ENCODE data around the gene ASXL1.

Gene ASXL1

DNA sequence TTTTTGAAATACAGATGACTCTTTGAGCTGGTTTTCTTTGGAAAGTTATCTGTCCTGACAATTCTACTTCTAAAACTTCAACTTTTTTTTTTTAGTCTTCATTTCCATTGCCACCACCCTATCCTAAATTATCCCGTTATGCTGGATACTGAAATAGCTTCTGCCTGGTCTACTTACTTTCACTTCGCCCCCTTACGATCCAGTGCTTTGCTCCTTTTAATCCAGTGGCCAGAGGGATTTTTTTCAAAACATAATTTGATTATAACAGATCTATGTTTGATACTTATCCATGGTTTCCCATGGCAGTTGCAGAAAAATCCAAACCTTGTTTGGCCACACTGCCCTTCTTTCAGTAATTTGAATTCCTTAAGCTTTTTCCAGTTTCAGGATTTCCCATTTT lies 27.4 kb downstream of the ASXL1 start:
- H4K8ac ChIP-seq (ENCODE audit: low read depth, low read length) = no peak overlapping the region
- H3K4me2 ChIP-seq (ENCODE audit: low read length) = no peak overlapping the region
- WGBS (ENCODE audit: extremely low coverage, insufficient coverage, insufficient read length) = no CpG with 5 or more reads among the region's 3 CpGs
- no peak overlapping the region for H3K27ac ChIP-seq (ENCODE audit: low read depth, low read length)
- H3K27me3 ChIP-seq (ENCODE audit: insufficient read depth, low read length) = no peaks in the 10 kb centered on the region
- H2BK12ac ChIP-seq (ENCODE audit: low read length) = no peak overlapping the region
- H3K14ac ChIP-seq (ENCODE audit: low read length) = no peak overlapping the region
- no peaks in the 10 kb centered on the region for H3K4me1 ChIP-seq (ENCODE audit: control insufficient read depth in 1 of 2, insufficient read depth in 2 of 2, low read length in 2 of 2)
- no peak overlapping the region for H2AK5ac ChIP-seq (ENCODE audit: low read length)
- H3K4me3 ChIP-seq (ENCODE audit: low read depth, low read length) = no peak overlapping the region
- no peak overlapping the region for H3K23ac ChIP-seq (ENCODE audit: low read length)
- no peak overlapping the region for H4K12ac ChIP-seq (ENCODE audit: low read depth, low read length)
- no peak overlapping the region for H2BK5ac ChIP-seq (ENCODE audit: low read depth, low read length, poor library complexity)
- H3K9me3 ChIP-seq (ENCODE audit: insufficient read depth, low read depth, low read length) = no peaks in the 10 kb centered on the region
- no peak overlapping the region for H4K91ac ChIP-seq (ENCODE audit: low read depth, low read length)
- peaks cover 2% of the 10 kb centered on the region for H3K79me2 ChIP-seq (ENCODE audit: control insufficient read depth, insufficient read depth, low read length, poor library complexity)
- H3K36me3 ChIP-seq (ENCODE audit: control insufficient read depth in 1 of 2, insufficient read depth in 2 of 2, low read length in 2 of 2) = peaks cover 9 to 10% of the 10 kb centered on the region in 2 experiments
- H3K18ac ChIP-seq (ENCODE audit: low read length) = no peak overlapping the region
- DNase-seq = no peak
- H3K4ac ChIP-seq (ENCODE audit: low read depth, low read length) = no peak overlapping the region
- H2AFZ ChIP-seq (ENCODE audit: insufficient read depth, low read length, poor library complexity) = no peak overlapping the region
- no peak overlapping the region for H3K9ac ChIP-seq (ENCODE audit: low read length)
- no peaks in the 10 kb centered on the region for H3K79me1 ChIP-seq (ENCODE audit: low read length)
- no peak overlapping the region for H2BK120ac ChIP-seq (ENCODE audit: insufficient read depth, low read length, poor library complexity)

DNA sequence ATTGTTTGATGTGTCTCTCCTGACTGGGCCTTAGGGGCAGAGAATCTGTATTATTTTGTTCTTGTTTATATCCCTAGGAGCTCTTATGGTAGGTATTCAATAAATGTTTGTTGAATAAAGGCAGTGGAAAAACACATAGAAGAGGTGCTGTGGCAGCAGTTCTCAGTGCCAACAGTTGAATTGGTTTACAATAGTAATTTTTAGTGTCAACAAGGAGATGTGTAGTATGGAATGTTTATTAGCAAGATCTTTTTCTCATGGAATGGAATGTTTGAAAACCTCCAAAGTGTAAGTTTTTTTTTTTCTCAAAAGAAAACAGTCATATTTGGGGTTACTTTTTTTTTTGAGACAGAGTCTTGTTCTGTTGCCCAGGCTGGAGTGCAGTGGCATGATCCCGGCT lies 28.0 kb downstream of the ASXL1 start:
- Histone ChIP-seq H2BK120ac (ENCODE audit: insufficient read depth, low read length, poor library complexity) (no peak overlapping the region), H2AFZ (ENCODE audit: insufficient read depth, low read length, poor library complexity) (no peak overlapping the region), H4K8ac (ENCODE audit: low read depth, low read length) (no peak overlapping the region), H3K36me3 (ENCODE audit: control insufficient read depth in 1 of 2, insufficient read depth in 2 of 2, low read length in 2 of 2) (peaks cover 11 to 13% of the 10 kb centered on the region in 2 experiments), H4K91ac (ENCODE audit: low read depth, low read length) (no peak overlapping the region), H3K4me1 (ENCODE audit: control insufficient read depth in 1 of 2, insufficient read depth in 2 of 2, low read length in 2 of 2) (no peaks in the 10 kb centered on the region), H3K27me3 (ENCODE audit: insufficient read depth, low read length) (no peaks in the 10 kb centered on the region), H3K79me1 (ENCODE audit: low read length) (no peaks in the 10 kb centered on the region), H4K12ac (ENCODE audit: low read depth, low read length) (no peak overlapping the region), H3K18ac (ENCODE audit: low read length) (no peak overlapping the region), H3K23ac (ENCODE audit: low read length) (no peak overlapping the region), H3K4ac (ENCODE audit: low read depth, low read length) (no peak overlapping the region), H2AK5ac (ENCODE audit: low read length) (no peak overlapping the region), H2BK12ac (ENCODE audit: low read length) (no peak overlapping the region), H3K9me3 (ENCODE audit: insufficient read depth, low read depth, low read length) (no peaks in the 10 kb centered on the region), H3K79me2 (ENCODE audit: control insufficient read depth, insufficient read depth, low read length, poor library complexity) (peaks cover 2% of the 10 kb centered on the region), H3K9ac (ENCODE audit: low read length) (no peak overlapping the region), H2BK5ac (ENCODE audit: low read depth, low read length, poor library complexity) (no peak overlapping the region), H3K14ac (ENCODE audit: low read length) (no peak overlapping the region), H3K4me2 (ENCODE audit: low read length) (no peak overlapping the region), H3K4me3 (ENCODE audit: low read depth, low read length) (no peak overlapping the region), H3K27ac (ENCODE audit: low read depth, low read length) (no peak overlapping the region)
- DNase-seq = no peak
- no CpG with 5 or more reads among the region's 1 CpG for WGBS (ENCODE audit: extremely low coverage, insufficient coverage, insufficient read length)

DNA sequence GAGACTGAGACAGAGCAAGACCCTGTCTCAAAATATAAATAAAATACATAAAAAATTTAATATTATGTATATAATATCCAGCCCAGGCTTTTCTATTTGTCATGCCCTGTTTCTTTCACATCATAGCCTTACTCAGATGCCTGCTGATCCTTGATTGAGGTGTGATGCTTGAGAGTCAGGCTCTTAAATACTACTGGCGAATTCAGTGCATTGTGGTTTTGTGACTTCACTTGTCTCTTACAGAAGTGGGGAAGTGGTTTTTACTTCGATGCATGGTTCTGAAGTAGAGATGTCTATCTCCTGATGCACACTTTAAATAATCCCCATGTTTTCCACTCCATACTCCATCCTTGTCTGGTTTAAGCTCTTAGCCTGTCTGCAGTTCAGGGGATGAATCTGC lies 29.1 kb downstream of the ASXL1 start:
- peaks cover 14 to 17% of the 10 kb centered on the region in 2 experiments for H3K36me3 ChIP-seq (ENCODE audit: control insufficient read depth in 1 of 2, insufficient read depth in 2 of 2, low read length in 2 of 2)
- no peaks in the 10 kb centered on the region for H3K79me1 ChIP-seq (ENCODE audit: low read length)
- no peaks in the 10 kb centered on the region for H3K9me3 ChIP-seq (ENCODE audit: insufficient read depth, low read depth, low read length)
- H3K4me3 ChIP-seq (ENCODE audit: low read depth, low read length) = no peak overlapping the region
- H2BK120ac ChIP-seq (ENCODE audit: insufficient read depth, low read length, poor library complexity) = no peak overlapping the region
- H3K14ac ChIP-seq (ENCODE audit: low read length) = no peak overlapping the region
- H3K4ac ChIP-seq (ENCODE audit: low read depth, low read length) = no peak overlapping the region
- no peaks in the 10 kb centered on the region for H3K27me3 ChIP-seq (ENCODE audit: insufficient read depth, low read length)
- no peak for DNase-seq
- H3K27ac ChIP-seq (ENCODE audit: low read depth, low read length) = no peak overlapping the region
- no peak overlapping the region for H2AK5ac ChIP-seq (ENCODE audit: low read length)
- H3K18ac ChIP-seq (ENCODE audit: low read length) = no peak overlapping the region
- no peak overlapping the region for H3K23ac ChIP-seq (ENCODE audit: low read length)
- peaks cover 2% of the 10 kb centered on the region for H3K79me2 ChIP-seq (ENCODE audit: control insufficient read depth, insufficient read depth, low read length, poor library complexity)
- H3K4me2 ChIP-seq (ENCODE audit: low read length) = no peak overlapping the region
- WGBS (ENCODE audit: extremely low coverage, insufficient coverage, insufficient read length) = no CpG with 5 or more reads among the region's 2 CpGs
- no peak overlapping the region for H3K9ac ChIP-seq (ENCODE audit: low read length)
- H4K12ac ChIP-seq (ENCODE audit: low read depth, low read length) = no peak overlapping the region
- no peak overlapping the region for H4K91ac ChIP-seq (ENCODE audit: low read depth, low read length)
- H2BK12ac ChIP-seq (ENCODE audit: low read length) = no peak overlapping the region
- H4K8ac ChIP-seq (ENCODE audit: low read depth, low read length) = no peak overlapping the region
- no peak overlapping the region for H2AFZ ChIP-seq (ENCODE audit: insufficient read depth, low read length, poor library complexity)
- no peaks in the 10 kb centered on the region for H3K4me1 ChIP-seq (ENCODE audit: control insufficient read depth in 1 of 2, insufficient read depth in 2 of 2, low read length in 2 of 2)
- no peak overlapping the region for H2BK5ac ChIP-seq (ENCODE audit: low read depth, low read length, poor library complexity)

DNA sequence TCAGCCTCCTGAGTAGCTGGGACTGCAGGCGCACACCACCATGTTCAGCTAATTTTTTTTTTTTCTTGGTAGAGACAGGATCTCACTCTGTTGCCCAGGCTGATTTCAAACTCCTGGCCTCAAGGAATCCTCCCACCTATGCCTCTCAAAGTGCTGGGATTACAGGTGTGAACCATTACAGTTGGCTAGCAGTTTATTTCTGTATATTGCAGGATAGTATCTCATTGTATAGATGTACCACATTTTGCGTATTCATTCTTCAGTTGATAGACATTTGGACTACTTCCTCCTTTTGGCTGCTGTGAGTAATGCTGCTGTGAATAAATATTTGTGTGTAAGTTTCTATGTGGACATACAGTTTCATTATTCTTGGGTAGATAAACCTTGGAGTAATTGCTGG lies 32.9 kb downstream of the ASXL1 start:
- Histone ChIP-seq H3K27ac (ENCODE audit: low read depth, low read length) (no peak overlapping the region), H3K27me3 (ENCODE audit: insufficient read depth, low read length) (no peaks in the 10 kb centered on the region), H3K4ac (ENCODE audit: low read depth, low read length) (no peak overlapping the region), H3K4me2 (ENCODE audit: low read length) (no peak overlapping the region), H2BK5ac (ENCODE audit: low read depth, low read length, poor library complexity) (no peak overlapping the region), H4K8ac (ENCODE audit: low read depth, low read length) (no peak overlapping the region), H3K9me3 (ENCODE audit: insufficient read depth, low read depth, low read length) (no peaks in the 10 kb centered on the region), H3K79me2 (ENCODE audit: control insufficient read depth, insufficient read depth, low read length, poor library complexity) (peaks cover 3% of the 10 kb centered on the region), H3K4me3 (ENCODE audit: low read depth, low read length) (no peak overlapping the region), H2BK120ac (ENCODE audit: insufficient read depth, low read length, poor library complexity) (no peak overlapping the region), H3K14ac (ENCODE audit: low read length) (no peak overlapping the region), H2BK12ac (ENCODE audit: low read length) (no peak overlapping the region), H3K4me1 (ENCODE audit: control insufficient read depth in 1 of 2, insufficient read depth in 2 of 2, low read length in 2 of 2) (no peaks in the 10 kb centered on the region), H3K18ac (ENCODE audit: low read length) (no peak overlapping the region), H3K79me1 (ENCODE audit: low read length) (no peaks in the 10 kb centered on the region), H3K36me3 (ENCODE audit: control insufficient read depth in 1 of 2, insufficient read depth in 2 of 2, low read length in 2 of 2) (peaks cover 12 to 19% of the 10 kb centered on the region in 2 experiments), H4K91ac (ENCODE audit: low read depth, low read length) (no peak overlapping the region), H4K12ac (ENCODE audit: low read depth, low read length) (no peak overlapping the region), H3K23ac (ENCODE audit: low read length) (no peak overlapping the region), H2AK5ac (ENCODE audit: low read length) (no peak overlapping the region), H2AFZ (ENCODE audit: insufficient read depth, low read length, poor library complexity) (no peak overlapping the region), H3K9ac (ENCODE audit: low read length) (no peak overlapping the region)
- no CpG with 5 or more reads among the region's 2 CpGs for WGBS (ENCODE audit: extremely low coverage, insufficient coverage, insufficient read length)
- no peak for DNase-seq

Measured in trophoblast cell (in vitro differentiated cells and primary cell).